ENCODE data around the gene TFRC. TPM values are rescaled to one million over a fixed set of nuclear protein-coding genes. Genes with fewer than 3 reads are reported as not detected.
"Not testable (repeated sequence)": the region's sequence is repeated elsewhere in the genome, so short reads cannot be mapped to it uniquely, and the experiment has no call there.

Gene TFRC
- total and polyA plus RNA-seq, 3 donors from 2014 or later, result 38.6 to 77.0 (median 72.1) TPM

GRCh38 chr3:196063456-196063855, 18.4 kb downstream of the TFRC start:
- Histone ChIP-seq H3K4me1 (no peaks in the 10 kb centered on the region), H3K4me3 (no peak overlapping the region), H3K27ac (no peak overlapping the region), H3K36me3 (ENCODE audit: low read depth, missing control alignments) (no peaks in the 10 kb centered on the region), H3K9me3 (no peaks in the 10 kb centered on the region), H3K27me3 (no peaks in the 10 kb centered on the region)
- intact Hi-C loops (cut with DNase I; ENCODE audit: low total_unique reads), result no loop called here
- DNase-seq, result no peak
- 72 to 79% methylated on average over 6 of the region's 6 CpGs for WGBS, 2 donors
- no peak for TF ChIP-seq POLR2A (IDR thresholded peaks at IDR 0.05)
- TF ChIP-seq CTCF (IDR thresholded peaks at IDR 0.05), result no peak

GRCh38 chr3:196063049-196063448, 18.8 kb downstream of the TFRC start:
- H3K36me3 ChIP-seq (ENCODE audit: low read depth, missing control alignments), result no peaks in the 10 kb centered on the region
- no peaks in the 10 kb centered on the region for H3K4me1 ChIP-seq
- H3K27ac ChIP-seq, result no peak overlapping the region
- no peak overlapping the region for H3K4me3 ChIP-seq
- intact Hi-C loops (cut with DNase I; ENCODE audit: low total_unique reads), result no loop called here
- no peak for TF ChIP-seq CTCF (IDR thresholded peaks at IDR 0.05)
- TF ChIP-seq POLR2A (IDR thresholded peaks at IDR 0.05), result no peak
- DNase-seq, result no peak
- no peaks in the 10 kb centered on the region for H3K27me3 ChIP-seq
- H3K9me3 ChIP-seq, result no peaks in the 10 kb centered on the region

GRCh38 chr3:196060834-196061233, 21.1 kb downstream of the TFRC start:
- no peak for DNase-seq

GRCh38 chr3:196057760-196058331, 24.0 kb downstream of the TFRC start:
- 59 to 79% methylated on average over 3 of the region's 3 CpGs for WGBS, 2 donors
- intact Hi-C loops (cut with DNase I; ENCODE audit: low total_unique reads), result no loop called here
- no peak overlapping the region for H3K4me3 ChIP-seq
- H3K9me3 ChIP-seq, result no peaks in the 10 kb centered on the region
- DNase-seq, result no peak
- no peaks in the 10 kb centered on the region for H3K27me3 ChIP-seq
- no peak for TF ChIP-seq CTCF (IDR thresholded peaks at IDR 0.05)
- no peak for TF ChIP-seq POLR2A (IDR thresholded peaks at IDR 0.05)
- H3K36me3 ChIP-seq (ENCODE audit: low read depth, missing control alignments), result no peaks in the 10 kb centered on the region
- H3K27ac ChIP-seq, result no peak overlapping the region
- H3K4me1 ChIP-seq, result no peaks in the 10 kb centered on the region

More at GRCh38 chr3:196060834-196061233, 21.1 kb downstream of the TFRC start:
- intact Hi-C loops (cut with DNase I; ENCODE audit: low total_unique reads), result no loop called here
- WGBS, 2 donors, result 83 to 95% methylated on average over 1 of the region's 1 CpG
- Histone ChIP-seq H3K9me3 (no peaks in the 10 kb centered on the region), H3K4me3 (no peak overlapping the region), H3K36me3 (ENCODE audit: low read depth, missing control alignments) (no peaks in the 10 kb centered on the region), H3K4me1 (no peaks in the 10 kb centered on the region), H3K27ac (no peak overlapping the region), H3K27me3 (no peaks in the 10 kb centered on the region)
- TF ChIP-seq CTCF (IDR thresholded peaks at IDR 0.05) (no peak), POLR2A (IDR thresholded peaks at IDR 0.05) (no peak)

- H3K36me3 ChIP-seq (ENCODE audit: low read depth, missing control alignments); H3K27me3 ChIP-seq; H3K9me3 ChIP-seq; H3K4me3 ChIP-seq; intact Hi-C loops (cut with DNase I; ENCODE audit: low total_unique reads); H3K27ac ChIP-seq; DNase-seq; H3K4me1 ChIP-seq: not testable (repeated sequence)
- 93 to 97% methylated on average over 6 of the region's 6 CpGs for WGBS, 2 donors
These were observed 25.5 kb downstream of the TFRC start for GRCh38 chr3:196056371-196056770.
